DOHH2 (cell line): ENCODE data around the gene B3GAT2.

Experiments used
- H3F3A ChIP-seq: fragments of 200-600 bp; sonication (generic), shearing (Covaris generic); 2 replicates; pipeline ENCODE4 v1.6.0; 2016; ENCODE audit warnings: antibody characterized with exemption, mild to moderate bottlenecking; ENCODE audit not compliant: control insufficient read depth, insufficient read depth
- H3K27ac ChIP-seq: fragments of 200-600 bp; sonication (generic); 2 replicates; pipeline ENCODE4 v1.5.1; 2014; ENCODE audit warnings: low read depth, mild to moderate bottlenecking, low read length, moderate library complexity
- H3K27me3 ChIP-seq: fragments of 200-600 bp; sonication (generic); 2 replicates; pipeline ENCODE4 v1.6.1; 2014; ENCODE audit warnings: mild to moderate bottlenecking, low read length, mixed read lengths; ENCODE audit not compliant: control insufficient read depth
- H3K36me3 ChIP-seq: fragments of 200-600 bp; sonication (generic); 2 replicates; pipeline ENCODE4 v1.6.1; 2014; ENCODE audit warnings: mild to moderate bottlenecking, low read length, moderate library complexity, mixed read lengths; ENCODE audit not compliant: control insufficient read depth
- H3K4me1 ChIP-seq: fragments of 200-600 bp; sonication (generic); 2 replicates; pipeline ENCODE4 v1.6.1; 2014; ENCODE audit warnings: mild to moderate bottlenecking, low read length, mixed read lengths; ENCODE audit not compliant: control insufficient read depth
- H3K4me2 ChIP-seq: fragments of 200-600 bp; sonication (generic); 2 replicates; pipeline ENCODE4 v1.6.0; 2014; ENCODE audit warnings: mild to moderate bottlenecking, low read length, moderate library complexity
- H3K4me3 ChIP-seq: fragments of 200-600 bp; sonication (generic); 2 replicates; pipeline ENCODE4 v1.5.1; 2014; ENCODE audit warnings: mild to moderate bottlenecking, low read length, mixed read lengths
- H3K79me2 ChIP-seq: fragments of 200-600 bp; sonication (generic); 2 replicates; pipeline ENCODE4 v1.6.1; 2014; ENCODE audit warnings: mild to moderate bottlenecking, low read length, mixed read lengths; ENCODE audit not compliant: control insufficient read depth
- H3K9me2 ChIP-seq: fragments of 200-600 bp; sonication (generic); replicated peaks from 2 replicates; pipeline ENCODE4 v1.6.1; 2014; ENCODE audit warnings: mild to moderate bottlenecking, low read length, mixed read lengths; ENCODE audit not compliant: control insufficient read depth
- H3K9me3 ChIP-seq: fragments of 200-600 bp; sonication (generic); 2 replicates; pipeline ENCODE4 v1.6.1; 2014; ENCODE audit warnings: antibody characterized with exemption, low read length, mixed read lengths; ENCODE audit not compliant: control insufficient read depth, insufficient read depth
- H4K20me1 ChIP-seq: fragments of 200-600 bp; sonication (generic); 2 replicates; pipeline ENCODE4 v1.6.0; 2014; ENCODE audit warnings: low read depth, mild to moderate bottlenecking, antibody characterized with exemption, low read length, moderate library complexity; ENCODE audit not compliant: control insufficient read depth, insufficient read depth
- CTCF ChIP-seq: fragments of 200-600 bp; sonication (generic); IDR thresholded peaks from one replicate; pipeline ENCODE4 v1.5.1; 2014; ENCODE audit warnings: antibody characterized with exemption, mild to moderate bottlenecking, low read depth, low read length; ENCODE audit not compliant: poor library complexity, severe bottlenecking
- EZH2phosphoT487 ChIP-seq: fragments of 200-600 bp; sonication (generic); IDR thresholded peaks from 2 replicates; pipeline ENCODE4 v1.6.1; 2017; ENCODE audit warnings: borderline replicate concordance, mild to moderate bottlenecking, antibody characterized with exemption, low read length, moderate library complexity, mixed read lengths

B3GAT2 gene

GRCh38 chr6:70838907-70839285 lies 118.0 kb downstream of the B3GAT2 start:
- H3K36me3 ChIP-seq, result no peaks in the 10 kb centered on the region
- H3K4me2 ChIP-seq, result no peak overlapping the region

GRCh38 chr6:70834520-70834919 lies 122.3 kb downstream of the B3GAT2 start:
- Histone ChIP-seq H3K79me2 (no peaks in the 10 kb centered on the region), H3K9me3 (no peaks in the 10 kb centered on the region), H3K36me3 (no peaks in the 10 kb centered on the region), H3K27ac (no peak overlapping the region), H3K4me1 (no peaks in the 10 kb centered on the region), H3K27me3 (no peaks in the 10 kb centered on the region), H3K4me2 (no peak overlapping the region), H3K4me3 (no peak overlapping the region), H3K9me2 (no peaks in the 10 kb centered on the region), H4K20me1 (no peaks in the 10 kb centered on the region), H3F3A (no peaks in the 10 kb centered on the region)
- TF ChIP-seq CTCF, result no peak
- no peak for TF ChIP-seq EZH2phosphoT487

More at GRCh38 chr6:70838907-70839285, 118.0 kb downstream of the B3GAT2 start:
- no peaks in the 10 kb centered on the region for H3K9me2 ChIP-seq
- TF ChIP-seq CTCF, result no peak
- TF ChIP-seq EZH2phosphoT487, result no peak
- H3K9me3 ChIP-seq, result no peaks in the 10 kb centered on the region
- no peaks in the 10 kb centered on the region for H3F3A ChIP-seq
- no peak overlapping the region for H3K4me3 ChIP-seq
- H3K4me1 ChIP-seq, result no peaks in the 10 kb centered on the region
- no peaks in the 10 kb centered on the region for H4K20me1 ChIP-seq
- H3K27ac ChIP-seq, result no peak overlapping the region
- no peaks in the 10 kb centered on the region for H3K79me2 ChIP-seq
- no peaks in the 10 kb centered on the region for H3K27me3 ChIP-seq

- Histone ChIP-seq H3K4me2 (no peak overlapping the region), H4K20me1 (no peaks in the 10 kb centered on the region), H3K27ac (no peak overlapping the region), H3K4me1 (no peaks in the 10 kb centered on the region), H3K27me3 (no peaks in the 10 kb centered on the region), H3K79me2 (no peaks in the 10 kb centered on the region), H3K4me3 (no peak overlapping the region), H3K36me3 (no peaks in the 10 kb centered on the region), H3F3A (no peaks in the 10 kb centered on the region), H3K9me3 (no peaks in the 10 kb centered on the region), H3K9me2 (no peaks in the 10 kb centered on the region)
- TF ChIP-seq EZH2phosphoT487, result no peak
- TF ChIP-seq CTCF, result no peak
Measured at GRCh38 chr6:70831427-70831826, 125.4 kb downstream of the B3GAT2 start.

GRCh38 chr6:70823651-70824050 lies 133.2 kb downstream of the B3GAT2 start:
- Histone ChIP-seq H3K27me3 (no peaks in the 10 kb centered on the region), H3K9me3 (peaks cover 5% of the 10 kb centered on the region), H3K79me2 (no peaks in the 10 kb centered on the region), H3K4me3 (no peak overlapping the region), H4K20me1 (no peaks in the 10 kb centered on the region), H3K27ac (no peak overlapping the region), H3K4me1 (no peaks in the 10 kb centered on the region), H3K36me3 (no peaks in the 10 kb centered on the region), H3K4me2 (no peak overlapping the region), H3F3A (no peaks in the 10 kb centered on the region), H3K9me2 (no peaks in the 10 kb centered on the region)
- no peak for TF ChIP-seq EZH2phosphoT487
- no peak for TF ChIP-seq CTCF
